GM23248 (cell line): ENCODE measurements around the gene FTO.

Experiments used
- EZH2 ChIP-seq: fragments of 200-600 bp; sonication (generic); IDR thresholded peaks from 2 replicates; pipeline ENCODE4 v1.6.1; 2018; ENCODE audit warnings: antibody characterized with exemption, mild to moderate bottlenecking; ENCODE audit not compliant: insufficient read depth, poor library complexity, severe bottlenecking
- EZH2phosphoT487 ChIP-seq: fragments of 200-600 bp; sonication (generic); IDR thresholded peaks from 2 replicates; pipeline ENCODE4 v1.6.1; 2018; ENCODE audit warnings: antibody characterized with exemption, moderate library complexity, mild to moderate bottlenecking, low read depth; ENCODE audit not compliant: insufficient read depth

DNA sequence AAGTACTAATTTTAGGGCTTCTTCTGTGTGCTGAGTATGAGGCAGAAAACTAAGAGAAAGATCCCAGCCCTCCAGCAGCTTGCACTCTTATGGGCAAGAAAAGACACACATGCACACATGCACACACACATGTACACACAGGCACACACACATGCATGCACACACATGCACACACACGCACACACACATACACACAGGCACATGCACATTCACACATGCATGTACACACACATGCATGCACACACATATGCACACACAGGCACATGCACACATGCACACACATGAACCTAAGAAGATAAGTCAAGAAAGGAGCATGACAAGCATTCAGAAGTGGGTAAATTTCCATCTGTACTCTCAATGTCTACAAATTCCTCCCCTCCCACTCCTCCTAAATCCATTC is 452.4 kb downstream of the FTO start:
- TF ChIP-seq EZH2, result no peak
- no peak for TF ChIP-seq EZH2phosphoT487
